Hepatocyte (in vitro differentiated cells): ENCODE measurements around the gene P3R3URF.

Experiments
- EZH2 ChIP-seq: fragments of 200-600 bp; sonication (generic); IDR thresholded peaks from 2 replicates; pipeline ENCODE4 v1.6.1; 2016; ENCODE audit warnings: antibody characterized with exemption, mild to moderate bottlenecking, borderline replicate concordance
- EZH2phosphoT487 ChIP-seq: fragments of 200-600 bp; sonication (generic); IDR thresholded peaks from one replicate; pipeline ENCODE4 v1.6.1; 2018; ENCODE audit warnings: antibody characterized with exemption, mild to moderate bottlenecking, low read depth, moderate library complexity; ENCODE audit not compliant: unreplicated experiment, severe bottlenecking
- TF ChIP-seq, protein P1 (sequence below): fragments of 200-600 bp; sonication (generic); IDR thresholded peaks from 2 replicates; pipeline ENCODE4 v1.5.1; 2016; ENCODE audit warnings: antibody characterized with exemption, mild to moderate bottlenecking; ENCODE audit not compliant: poor library complexity

- TF ChIP-seq, protein P1, sequence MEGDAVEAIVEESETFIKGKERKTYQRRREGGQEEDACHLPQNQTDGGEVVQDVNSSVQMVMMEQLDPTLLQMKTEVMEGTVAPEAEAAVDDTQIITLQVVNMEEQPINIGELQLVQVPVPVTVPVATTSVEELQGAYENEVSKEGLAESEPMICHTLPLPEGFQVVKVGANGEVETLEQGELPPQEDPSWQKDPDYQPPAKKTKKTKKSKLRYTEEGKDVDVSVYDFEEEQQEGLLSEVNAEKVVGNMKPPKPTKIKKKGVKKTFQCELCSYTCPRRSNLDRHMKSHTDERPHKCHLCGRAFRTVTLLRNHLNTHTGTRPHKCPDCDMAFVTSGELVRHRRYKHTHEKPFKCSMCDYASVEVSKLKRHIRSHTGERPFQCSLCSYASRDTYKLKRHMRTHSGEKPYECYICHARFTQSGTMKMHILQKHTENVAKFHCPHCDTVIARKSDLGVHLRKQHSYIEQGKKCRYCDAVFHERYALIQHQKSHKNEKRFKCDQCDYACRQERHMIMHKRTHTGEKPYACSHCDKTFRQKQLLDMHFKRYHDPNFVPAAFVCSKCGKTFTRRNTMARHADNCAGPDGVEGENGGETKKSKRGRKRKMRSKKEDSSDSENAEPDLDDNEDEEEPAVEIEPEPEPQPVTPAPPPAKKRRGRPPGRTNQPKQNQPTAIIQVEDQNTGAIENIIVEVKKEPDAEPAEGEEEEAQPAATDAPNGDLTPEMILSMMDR = no peak
- TF ChIP-seq EZH2phosphoT487 (no peak), EZH2 (no peak)
Measured at GRCh38 chr1:46159516-46159915, 16.8 kb downstream of the P3R3URF start.
